Measurements from ENCODE around the gene ART3.

ART3 gene

DNA sequence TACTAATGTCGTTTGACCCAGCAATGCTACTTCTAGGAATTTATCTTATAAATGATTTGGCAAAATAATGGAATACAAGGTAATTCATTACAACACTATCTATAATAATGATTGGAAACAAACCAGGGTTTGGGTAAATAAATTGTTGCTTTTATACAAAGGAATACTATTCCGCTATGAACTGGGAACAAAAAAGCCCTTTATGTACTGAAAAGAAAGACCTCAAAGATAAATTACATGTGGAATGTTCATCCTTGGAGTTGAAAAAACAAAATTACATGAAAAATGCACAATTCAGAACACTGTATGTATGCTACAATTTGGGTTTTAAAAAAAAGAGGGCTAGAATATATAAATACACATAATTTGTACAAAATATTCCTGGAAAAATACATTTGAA is 78.8 kb downstream of the ART3 start:
- no peak for DNase-seq

DNA sequence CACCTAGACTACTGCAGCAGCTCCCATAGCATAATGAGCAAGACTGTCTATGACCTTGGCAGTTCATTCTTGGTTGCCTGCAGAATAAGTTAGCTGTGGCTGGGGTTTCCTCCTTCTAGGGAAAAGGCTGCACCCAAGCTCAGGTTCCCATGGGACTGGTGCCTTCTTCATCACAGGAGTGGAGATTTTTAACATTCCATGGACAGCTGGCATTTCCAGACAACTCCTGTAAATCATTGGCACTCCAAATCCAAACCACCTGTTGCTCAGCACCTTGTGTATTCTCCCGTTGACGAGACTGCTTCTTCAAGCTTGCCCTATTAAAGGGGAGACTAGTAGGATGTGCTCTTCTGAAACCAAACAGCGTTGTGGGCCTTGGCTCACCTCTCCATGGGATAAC is 81.5 kb downstream of the ART3 start:
- no peak for DNase-seq

DNA sequence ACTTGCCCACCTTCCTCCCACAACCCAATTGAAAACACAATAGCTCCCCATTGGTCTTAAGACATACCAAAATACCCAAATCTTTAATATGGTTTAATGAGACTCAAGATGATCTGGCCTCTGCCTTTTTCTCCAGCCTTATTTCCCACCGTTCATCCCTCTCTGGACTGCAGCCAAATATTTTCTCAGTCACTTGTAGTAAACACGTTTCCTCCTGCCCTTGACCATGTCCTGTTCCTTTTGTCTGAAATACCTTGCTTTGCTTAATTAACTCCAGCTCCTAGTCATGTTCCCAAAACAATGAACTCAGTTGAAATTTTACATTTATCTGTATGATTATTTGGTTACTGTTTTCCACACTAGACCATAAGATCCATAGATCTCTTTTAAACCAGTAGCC is 82.1 kb downstream of the ART3 start:
- peak; percentile 3 for DNase-seq

DNA sequence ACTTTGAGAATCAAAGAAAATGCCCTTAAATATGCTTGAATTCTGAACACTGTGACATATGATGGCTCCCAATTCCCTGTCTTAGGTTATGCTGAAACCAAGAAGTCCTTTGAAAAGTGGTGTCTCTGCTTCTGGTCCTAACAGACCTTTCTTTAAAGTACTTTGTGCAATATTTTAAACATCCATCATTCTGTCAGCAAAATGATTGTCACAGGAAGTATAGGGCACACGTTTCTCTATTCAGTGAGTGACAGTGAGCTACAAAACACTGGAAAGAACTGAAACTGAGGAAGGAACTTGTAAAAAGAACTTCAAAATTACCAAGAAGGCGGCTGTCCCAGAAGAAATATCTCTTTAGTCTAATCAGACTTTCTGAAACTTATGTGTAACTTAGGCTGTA is 85.8 kb downstream of the ART3 start:
- no peak for DNase-seq
